Measurements from ENCODE around the gene SH3RF1.

SH3RF1 gene

DNA sequence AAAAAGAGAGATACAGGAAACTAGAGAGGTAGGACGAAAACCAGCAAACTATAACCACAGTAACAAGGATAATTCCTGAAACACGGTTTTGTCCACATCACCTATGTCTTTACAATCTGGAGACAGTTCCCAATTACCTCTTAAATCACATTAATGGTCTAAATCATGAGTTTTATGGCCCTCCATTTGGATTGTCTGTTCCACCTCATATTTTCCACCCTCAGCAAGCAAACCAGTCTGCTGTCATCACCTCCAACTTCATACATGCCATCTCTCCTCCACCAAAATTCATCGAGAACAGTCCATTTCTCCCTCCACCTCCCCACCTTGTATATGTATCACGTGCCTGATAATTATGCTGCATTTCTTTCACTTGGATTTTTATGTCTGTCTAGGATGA is 107.3 kb downstream of the SH3RF1 start:
- no peak for DNase-seq (ENCODE audit: low spot score)

DNA sequence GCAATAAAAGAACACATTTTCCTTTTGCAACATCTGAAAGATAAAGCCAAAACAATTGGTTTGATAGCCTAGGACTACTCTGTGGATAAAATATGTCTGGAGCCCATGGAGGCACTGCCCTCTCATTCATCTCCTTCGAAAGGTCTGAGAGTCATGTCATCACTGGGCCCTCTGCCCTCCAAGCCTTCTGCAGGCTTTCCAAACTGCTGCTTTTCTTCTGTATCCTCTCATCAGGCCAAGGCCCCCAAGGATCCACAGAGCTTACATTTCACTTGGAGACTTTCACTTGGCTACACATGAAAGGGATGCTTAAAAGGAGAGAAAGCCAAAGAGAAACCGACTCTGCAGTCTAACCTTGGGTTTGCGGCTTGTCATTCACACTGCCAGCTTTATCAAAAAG is 109.9 kb downstream of the SH3RF1 start:
- peak; percentile 12 for DNase-seq (ENCODE audit: low spot score)

DNA sequence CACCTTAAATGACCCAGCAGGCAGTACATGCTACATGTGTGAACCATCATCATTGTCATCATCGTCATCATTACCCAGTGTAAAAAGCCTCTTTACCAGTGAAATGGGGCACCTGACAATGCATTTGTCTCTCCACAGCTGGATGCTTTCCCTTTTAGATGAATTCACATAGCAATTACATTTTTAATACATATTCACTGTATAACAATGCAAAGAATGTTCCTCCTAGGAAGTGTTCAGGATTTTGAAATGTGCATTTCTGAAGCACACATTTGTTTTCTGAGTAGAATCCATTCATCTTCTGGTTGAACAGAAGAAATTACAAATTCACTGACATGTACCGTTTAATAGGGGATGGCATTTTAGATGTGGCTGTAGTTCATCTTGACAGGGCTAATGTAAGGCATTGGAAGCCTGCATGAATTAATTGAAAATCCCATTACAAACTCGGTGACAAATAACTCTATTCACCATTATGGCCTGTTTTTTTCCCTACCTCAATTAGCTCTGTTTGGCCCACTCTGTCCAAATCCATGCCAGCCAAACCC is 111.1 kb downstream of the SH3RF1 start:
- DNase-seq (ENCODE audit: low spot score): peak; percentile 13

DNA sequence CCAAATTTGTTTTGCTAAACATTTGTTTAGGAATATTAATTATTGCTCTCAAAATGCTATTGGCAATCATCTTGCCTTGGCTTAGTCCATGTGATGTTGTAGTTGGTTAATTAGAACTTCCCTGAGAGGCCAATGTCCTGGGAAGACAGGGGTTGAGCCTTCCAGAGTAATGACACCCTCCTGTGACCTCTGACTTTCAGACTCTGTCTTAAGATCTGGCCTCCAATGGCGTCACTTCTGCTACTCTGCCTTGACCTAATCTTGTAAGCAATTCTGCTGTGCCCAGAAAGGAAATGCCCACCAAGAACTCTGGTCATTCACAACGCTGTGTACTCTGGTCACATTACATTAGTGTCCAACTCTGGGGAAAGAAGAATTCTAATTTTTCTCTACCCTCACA is 111.9 kb downstream of the SH3RF1 start:
- DNase-seq (ENCODE audit: low spot score): no peak

DNA sequence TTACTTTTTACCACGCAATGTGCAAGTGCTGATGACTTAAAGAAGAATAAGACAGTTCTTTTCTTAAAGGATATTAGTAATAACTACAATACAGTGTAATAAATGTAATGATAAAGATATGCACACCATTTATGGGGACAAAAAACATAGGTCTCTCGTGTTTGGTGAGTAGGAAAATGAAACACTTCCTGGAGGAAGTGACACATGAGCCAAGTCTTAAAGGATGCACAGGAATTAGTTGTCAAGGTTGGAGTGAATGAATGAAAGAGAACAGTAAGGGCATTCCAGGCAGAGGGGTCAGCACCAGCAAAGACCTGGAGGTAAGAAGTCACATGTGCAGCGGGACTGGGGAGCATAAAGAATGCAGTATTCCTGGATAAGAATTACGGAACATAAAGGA is 112.7 kb downstream of the SH3RF1 start:
- no peak for DNase-seq (ENCODE audit: low spot score)

DNA sequence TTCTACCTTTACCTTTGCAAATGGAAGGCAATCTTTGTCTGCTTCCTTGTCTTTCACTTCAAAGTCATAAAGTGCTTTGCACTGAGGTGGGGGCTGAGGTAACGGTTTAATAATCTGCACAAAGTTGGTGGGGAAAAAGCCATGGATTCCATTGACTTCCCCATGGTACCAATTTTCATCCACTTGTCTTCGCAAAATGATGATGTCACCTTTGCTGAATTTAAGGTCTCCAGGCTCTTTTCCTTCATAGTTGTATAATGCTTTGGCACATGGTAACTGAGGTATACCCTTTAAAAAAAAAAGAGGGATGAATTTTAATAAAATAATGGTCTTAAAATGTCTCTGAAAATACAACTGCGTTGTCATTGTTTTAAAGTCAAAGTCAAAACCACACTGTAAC is 114.4 kb downstream of the SH3RF1 start:
- DNase-seq (ENCODE audit: low spot score): no peak

DNA sequence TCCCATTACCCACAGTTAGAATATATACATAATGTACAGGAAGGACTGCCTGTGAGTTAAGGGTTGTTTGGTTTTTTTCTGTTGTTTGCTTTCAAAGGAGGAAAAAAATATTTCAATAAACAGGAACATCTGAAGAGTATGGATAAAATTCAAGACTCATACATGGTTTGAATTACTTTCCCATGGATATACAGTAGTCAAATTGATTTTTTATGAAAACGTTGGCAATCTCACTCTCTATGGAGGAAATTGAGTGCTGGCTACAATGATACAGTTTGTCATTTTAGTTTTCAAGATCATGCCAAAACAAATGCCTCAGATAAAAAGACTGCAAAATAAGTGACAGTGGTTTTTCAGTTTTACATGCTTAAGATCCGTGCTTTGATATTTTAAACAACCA is 116.6 kb downstream of the SH3RF1 start:
- no peak for DNase-seq (ENCODE audit: low spot score)

DNA sequence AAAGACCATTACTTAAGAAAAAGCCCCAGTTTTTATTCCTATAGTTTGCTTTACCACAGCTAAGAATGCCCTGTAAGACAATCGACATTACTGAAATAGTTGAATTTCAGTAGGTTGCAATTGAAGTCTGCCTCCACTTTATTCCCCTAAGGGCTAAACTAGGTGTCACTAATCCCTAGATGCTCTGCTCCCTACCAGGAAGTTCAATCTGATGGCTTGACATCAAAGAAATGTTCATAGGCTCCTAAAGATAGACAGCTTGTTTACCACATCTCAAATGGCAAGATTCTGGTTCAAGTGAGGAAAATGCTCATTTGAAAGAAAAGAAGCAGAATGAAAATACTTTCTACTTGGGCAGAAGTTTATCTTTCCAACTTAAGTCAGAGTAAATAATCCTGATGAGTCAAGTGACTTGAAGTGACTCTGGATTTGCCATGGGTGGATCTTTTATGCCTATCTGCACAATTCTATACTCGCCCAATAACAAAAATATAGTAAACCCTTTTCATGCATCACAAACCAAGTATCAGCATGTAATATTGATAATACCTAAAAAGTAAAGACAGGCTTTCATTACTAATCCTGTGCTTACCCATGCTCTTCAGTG is 117.2 kb downstream of the SH3RF1 start:
- DNase-seq (ENCODE audit: low spot score): no peak

DNA sequence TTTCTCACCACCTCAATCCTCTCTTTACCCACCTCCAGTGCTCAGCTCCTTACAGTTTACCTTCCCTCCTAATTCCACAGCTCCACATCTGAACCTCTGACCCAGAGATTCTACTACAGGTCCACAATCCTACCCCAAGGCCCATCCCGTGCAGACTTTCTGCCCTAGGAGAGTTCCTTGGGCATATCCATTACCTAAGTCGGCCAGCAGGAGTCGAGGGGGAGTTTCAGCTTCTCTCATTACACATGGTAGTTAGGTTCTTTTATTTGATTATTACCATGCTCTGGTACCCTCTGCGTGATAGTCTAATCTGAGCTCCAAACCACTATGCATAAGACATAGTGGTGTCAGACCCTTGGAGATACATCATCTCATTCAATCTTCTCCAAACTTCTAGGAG is 117.9 kb downstream of the SH3RF1 start:
- no peak for DNase-seq (ENCODE audit: low spot score)

DNA sequence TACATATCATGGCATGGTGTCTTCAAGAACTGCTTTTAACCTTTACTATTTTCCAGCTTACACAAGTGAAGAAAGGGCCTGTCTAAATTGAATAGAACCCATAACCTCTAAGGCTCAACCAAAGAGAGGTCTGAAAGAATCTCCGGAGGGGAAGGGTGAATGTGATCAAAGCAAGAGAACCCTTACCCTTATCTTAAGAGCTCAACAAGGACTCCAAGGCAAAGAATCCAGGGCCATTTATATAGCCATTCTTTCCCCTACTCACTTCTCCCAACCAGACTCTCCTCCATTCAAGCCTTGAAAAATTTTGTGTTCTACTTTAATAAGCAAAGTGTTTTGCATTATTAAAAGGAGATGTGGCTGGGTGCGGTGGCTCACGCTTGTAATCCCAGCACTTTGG is 118.7 kb downstream of the SH3RF1 start:
- DNase-seq (ENCODE audit: low spot score): no peak

DNA sequence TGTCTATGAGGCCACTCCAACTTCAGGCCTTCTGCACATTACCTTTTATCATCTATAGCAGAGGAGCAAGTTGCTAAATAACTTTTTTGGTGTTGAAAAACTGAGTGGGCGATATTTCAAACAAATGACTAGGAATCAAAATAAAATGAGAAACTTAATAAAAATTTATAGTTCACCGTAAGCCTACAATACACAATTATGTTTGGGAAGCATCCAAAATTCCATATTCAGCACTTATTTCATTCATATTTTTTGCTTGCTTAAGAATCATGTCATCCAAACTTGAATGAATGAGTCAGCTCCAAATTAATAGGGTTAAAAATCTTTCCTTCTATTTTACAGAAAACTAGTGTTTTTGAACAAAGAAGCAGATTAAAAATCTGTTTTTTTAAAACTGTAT is 119.1 kb downstream of the SH3RF1 start:
- DNase-seq (ENCODE audit: low spot score): no peak

DNA sequence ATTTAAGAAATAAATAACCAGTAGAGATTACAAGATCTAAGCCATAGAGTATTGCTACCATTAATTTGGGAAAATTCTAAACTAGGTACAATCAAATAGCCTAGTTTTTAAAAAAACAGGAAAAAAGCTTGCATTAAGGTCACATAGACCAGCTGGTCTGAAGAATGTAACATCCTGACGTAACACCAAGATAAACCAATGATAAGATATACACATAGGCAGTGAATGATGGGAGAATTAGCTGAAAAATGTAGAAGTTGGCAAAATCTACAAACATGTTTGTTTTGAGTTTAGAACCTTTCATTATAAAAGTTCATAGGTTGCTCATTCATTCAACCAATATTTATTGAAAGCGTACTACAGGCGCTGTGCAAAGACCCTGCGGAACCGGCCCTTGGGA is 120.0 kb downstream of the SH3RF1 start:
- DNase-seq (ENCODE audit: low spot score): no peak

DNA sequence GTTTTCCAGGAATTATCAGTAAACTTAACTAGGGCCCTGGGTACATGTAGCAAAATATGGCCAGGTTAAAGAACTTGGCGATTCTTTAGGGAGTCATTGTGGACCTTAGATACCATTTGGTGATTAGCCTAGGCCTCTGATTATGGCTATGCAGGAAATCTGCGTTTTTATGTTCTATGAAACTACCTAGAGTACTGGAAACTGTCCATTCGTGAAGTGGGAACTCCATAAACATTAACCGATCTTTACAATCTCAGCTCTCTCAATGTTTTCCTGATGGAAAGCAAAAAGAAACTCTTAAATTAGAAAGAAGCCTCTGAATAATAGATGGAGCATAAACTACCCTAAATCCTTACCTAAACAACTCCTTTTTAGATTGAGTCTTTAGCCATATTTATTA is 121.9 kb downstream of the SH3RF1 start:
- no peak for DNase-seq (ENCODE audit: low spot score)

DNA sequence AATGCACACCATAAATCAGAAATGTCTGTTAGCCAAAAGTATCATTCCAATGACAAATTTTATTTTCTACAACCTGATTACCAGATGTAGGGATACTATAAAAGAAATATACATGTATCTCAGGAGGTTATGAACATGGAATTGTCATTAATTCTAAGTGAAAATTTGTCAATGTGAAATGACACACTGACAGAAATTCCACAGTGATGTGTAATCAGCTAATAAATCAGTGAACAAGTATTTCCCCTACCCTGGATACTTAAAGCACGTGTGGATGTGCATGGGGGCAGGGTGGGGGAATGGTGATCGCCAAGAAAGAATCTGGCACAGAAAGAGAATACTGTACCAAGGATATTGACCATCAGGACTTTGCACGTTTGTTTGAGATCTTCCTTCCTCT is 123.6 kb downstream of the SH3RF1 start:
- no peak for DNase-seq (ENCODE audit: low spot score)

DNA sequence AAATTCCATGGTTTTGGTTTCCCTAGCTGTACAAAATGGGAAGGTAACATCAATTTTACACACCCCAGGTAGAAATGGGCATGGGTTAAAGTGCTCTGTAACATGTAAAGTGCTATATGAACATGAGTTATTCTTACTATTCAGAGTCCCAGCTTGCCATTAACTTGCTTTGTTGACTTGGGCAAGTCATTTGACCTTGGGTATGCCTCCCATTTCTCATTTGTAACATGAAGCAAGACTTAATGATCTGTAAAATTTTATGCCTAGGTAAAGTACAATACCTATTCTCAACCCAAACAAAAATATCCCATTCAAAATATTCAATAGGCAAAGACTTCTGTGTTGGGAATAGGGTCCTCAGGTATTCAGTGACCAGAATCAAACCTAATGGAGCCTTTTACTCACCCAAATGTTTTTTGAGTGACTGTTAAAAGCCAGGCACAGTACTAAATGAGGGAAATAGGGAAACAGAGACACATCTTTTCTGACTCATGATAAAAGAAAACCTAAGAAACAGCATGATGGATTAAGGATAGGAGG is 126.6 kb downstream of the SH3RF1 start:
- no peak for DNase-seq (ENCODE audit: low spot score)

DNA sequence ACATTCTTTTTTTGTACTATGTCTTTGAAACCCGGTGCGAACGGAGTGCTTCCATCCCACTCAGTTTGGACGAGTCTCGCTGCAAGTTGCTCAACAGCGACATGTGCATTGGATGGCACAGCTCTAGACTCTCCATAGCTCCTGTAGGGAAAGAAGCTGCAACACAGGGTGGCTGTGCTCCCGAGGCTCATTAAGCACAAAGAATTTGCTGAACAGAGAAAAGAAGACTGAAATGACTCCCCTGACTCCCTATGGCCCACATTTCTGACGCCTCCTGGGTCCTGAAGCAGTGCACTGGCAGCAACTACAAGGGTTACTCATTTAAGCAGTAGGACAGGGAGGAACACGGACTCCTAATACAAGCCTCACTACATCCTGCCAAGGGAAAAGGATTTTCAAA is 127.4 kb downstream of the SH3RF1 start:
- DNase-seq (ENCODE audit: low spot score): no peak

DNA sequence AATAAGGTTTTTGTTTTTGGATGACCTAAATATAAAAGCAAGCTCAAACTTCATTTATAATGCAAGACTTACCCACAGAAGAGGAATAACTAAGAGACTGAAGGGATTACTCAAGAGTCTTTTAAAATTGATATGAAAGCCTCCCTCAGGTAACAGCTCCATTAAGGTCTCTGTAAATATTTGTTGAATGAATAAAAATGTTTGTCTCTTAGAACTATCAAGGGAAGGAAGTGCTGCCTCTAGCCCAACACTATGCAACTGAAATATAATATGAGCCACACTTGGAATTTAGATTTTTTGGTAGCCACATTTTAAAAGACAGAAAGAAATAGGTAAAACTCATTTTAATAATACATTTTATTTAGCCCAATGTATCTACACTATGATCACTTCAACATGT is 127.8 kb downstream of the SH3RF1 start:
- DNase-seq (ENCODE audit: low spot score): no peak

DNA sequence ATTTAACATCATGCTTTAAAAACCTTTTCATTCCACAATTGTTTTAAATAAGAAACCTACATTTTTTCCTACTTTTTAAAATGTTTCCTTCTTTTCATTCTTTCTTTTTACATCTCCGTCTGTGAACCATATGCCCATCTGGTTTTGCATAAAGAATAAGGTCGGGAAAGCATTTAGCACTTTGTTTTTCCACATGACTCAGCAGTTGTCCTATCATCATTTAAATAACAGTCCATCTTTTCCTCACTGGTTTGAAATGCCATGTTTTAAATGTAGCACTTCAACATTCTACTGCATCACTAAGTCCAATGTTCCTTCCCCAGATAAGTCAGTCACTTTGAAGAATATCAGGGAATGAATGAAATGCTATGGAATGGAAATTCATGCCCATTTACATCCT is 128.4 kb downstream of the SH3RF1 start:
- no peak for DNase-seq (ENCODE audit: low spot score)

DNA sequence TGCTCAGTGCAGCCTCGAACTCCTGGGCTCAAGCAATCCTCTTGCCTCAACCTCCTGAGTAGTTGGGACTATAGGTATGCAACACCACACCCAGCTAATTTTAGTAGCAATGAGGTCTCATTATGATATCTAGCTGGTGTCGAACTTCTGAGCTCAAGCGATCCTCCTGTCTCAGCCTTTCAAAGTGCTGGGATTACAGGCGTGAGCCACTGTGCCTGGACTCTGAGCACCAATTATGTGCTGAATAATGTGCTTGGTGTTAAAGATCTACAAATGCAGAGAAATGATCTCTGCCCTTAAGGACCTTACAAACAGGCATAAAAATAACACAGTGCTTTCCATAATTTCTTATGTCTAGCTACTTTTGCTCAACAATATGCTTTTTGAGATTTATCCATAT is 131.7 kb downstream of the SH3RF1 start:
- DNase-seq (ENCODE audit: low spot score): no peak

DNA sequence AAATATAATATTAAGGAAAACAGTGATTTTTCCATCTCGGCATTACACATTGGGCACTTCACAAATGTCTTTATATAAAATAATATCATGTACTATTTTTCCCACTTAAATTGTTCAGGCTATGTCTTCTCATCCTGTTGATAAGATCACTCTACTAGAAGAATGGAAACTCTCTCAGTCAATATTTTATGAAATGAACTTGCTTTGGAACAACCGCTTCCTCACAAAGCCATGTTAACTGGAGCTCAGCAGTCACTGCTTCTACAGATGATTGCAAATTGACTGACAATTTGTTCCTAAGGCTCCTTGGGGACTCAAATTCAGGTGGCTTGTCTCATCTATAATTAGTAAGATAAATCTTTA is 133.2 kb downstream of the SH3RF1 start:
- DNase-seq (ENCODE audit: low spot score): no peak

DNA sequence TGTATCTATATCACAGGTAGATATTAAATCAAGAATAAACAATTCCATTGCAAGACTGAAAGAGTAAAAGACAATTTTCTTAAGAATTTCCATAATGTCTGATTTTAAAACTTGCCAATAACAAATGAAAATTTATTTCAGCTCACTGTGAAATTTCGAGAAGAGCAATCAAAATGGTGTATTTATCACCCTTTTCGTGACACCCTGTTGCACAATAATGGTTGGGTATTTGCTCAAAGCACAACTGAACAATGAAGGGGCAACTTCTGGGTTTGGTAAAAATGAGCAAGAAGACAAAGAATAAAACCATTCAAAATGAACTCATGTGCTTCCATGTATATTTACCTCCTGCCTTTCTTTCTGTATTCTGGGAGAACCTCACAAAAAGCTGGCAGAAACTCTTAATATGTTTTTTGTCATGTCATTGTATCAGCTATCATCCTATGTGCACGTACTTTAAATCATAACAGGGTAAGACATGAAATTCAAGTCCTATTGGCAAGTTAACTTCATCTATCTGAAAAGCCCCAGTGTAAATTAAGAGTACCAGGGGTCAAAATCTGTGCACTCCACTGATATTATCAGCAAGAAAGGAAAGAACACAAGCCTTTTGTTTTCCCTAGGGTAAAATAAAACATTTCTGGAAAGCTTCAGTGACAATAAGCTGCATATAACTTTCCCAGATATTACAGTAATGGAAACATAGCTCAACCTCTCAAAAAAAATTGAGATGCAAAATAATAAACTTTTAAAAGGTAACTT is 133.8 kb downstream of the SH3RF1 start:
- DNase-seq (ENCODE audit: low spot score): no peak

DNA sequence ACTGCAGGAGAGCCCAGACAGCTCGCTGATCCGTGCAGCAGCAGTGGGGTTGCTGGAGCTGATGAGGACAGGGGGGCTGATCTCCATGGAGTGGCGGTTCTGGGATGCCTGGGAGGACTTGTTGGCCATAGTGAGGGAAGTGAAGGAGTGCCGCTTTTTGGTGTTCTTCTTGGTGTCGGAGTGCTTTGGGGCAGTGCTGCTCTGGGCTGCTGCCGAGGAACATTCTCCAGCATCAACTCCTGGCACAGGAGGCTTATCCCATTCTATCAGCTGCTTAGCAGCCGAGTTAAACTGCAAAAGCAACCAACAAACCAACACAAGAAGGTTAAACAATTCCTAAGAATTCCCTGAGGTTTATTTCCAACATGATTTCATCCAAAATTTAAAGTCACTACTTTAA is 134.4 kb downstream of the SH3RF1 start:
- no peak for DNase-seq (ENCODE audit: low spot score)

DNA sequence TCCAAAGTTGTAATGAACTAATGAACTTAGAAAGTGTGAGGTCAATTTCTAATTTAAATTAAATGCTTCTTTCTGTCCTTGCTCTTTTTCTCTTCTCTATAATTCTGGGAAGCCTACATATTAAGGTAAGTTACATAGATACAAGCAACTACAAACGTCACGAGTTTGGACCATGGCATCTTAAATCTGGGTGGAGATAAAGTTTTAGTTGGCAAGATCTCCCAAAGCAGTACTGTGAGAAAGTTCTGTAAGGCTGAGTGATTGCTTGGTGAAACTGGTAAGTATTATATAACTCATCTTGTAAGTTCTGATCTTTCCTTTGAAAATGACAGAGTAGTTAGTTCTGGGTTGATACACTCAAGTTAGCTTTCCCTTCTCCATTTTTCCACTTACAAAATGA is 135.0 kb downstream of the SH3RF1 start:
- DNase-seq (ENCODE audit: low spot score): no peak

DNA sequence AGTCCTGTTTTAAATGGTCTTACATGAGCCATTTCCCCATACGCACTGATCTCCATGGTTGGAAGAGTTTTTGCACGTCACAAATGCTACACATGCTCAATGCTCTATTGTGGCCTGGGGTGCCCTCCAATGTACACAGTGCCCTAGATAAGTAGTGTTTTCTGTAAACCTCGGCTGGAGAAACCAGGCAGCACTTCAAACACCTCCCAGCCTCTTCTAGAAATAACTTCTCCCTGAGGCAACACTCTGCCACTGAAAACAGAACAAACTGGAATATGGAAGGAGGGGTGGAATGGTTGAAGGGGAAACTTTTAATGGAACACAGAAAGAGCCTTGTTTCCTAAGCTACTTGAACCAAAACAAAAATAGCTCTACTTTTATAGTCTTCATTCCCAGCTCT is 136.8 kb downstream of the SH3RF1 start:
- no peak for DNase-seq (ENCODE audit: low spot score)
